Mammary epithelial cell (primary cell): ENCODE results near the gene HTRA3.

Source experiments
- EZH2 ChIP-seq: IDR thresholded peaks from 2 replicates; pipeline ENCODE4 v1.6.1; 2012; ENCODE audit warnings: low read length, inconsistent platforms, borderline replicate concordance
- TF ChIP-seq, protein P1 (sequence below), 2 donors: IDR thresholded peaks in 1 of 2; conservative IDR thresholded peaks in 1 of 2; 2 replicates each; pipeline ENCODE4 v1.5.1; 2011 to 2012; ENCODE audit warnings: inconsistent platforms in 2 of 2, low read length in 2 of 2, mild to moderate bottlenecking in 2 of 2, control low read depth in 1 of 2, low read depth in 1 of 2; ENCODE audit not compliant: insufficient read depth in 1 of 2; ENCODE audit errors: extremely low read depth in 1 of 2

DNA sequence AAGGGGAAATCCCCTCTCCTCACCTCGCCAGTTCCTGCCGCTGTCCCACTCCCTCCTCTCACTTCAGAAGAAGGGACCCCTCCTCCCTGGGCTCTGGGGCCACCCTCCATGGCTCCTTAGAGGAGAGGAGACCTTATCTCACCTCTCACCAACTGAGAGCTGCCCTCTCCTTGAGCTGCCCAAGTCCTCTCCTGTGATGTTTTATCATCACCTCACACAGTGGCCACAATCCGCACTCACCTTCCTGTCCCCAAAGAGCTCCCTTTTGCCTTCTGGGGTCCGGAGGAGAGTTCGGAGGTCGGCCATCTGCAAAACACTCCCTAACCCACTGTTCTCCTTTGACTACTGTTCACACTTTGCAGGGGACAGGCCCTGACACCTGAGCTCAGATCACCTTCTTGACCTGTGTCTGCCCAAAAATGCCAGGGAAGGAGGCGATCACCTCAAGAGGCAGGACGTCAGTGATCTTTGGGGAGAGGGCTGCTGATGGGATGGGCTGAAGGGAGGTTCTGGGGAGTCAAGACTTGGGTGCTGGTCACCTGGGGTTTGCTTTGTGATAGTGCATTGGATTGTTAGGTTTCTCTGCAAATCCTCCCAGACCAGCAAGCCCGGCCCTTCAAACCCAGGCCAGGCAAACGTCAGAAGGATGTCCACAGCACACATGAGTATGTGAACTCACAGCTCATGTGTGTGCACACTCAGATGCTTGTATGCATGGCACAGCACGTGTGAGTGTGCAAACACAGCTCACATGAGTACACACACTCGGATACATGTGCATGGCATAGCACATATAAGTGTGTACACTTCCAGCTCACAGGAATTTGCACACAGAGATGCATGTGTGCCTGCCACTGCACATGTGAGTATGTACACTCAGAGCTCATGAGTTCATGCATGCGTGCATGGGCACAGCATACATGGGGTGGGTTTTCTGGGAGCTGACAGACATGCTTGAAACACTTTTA lies 41.8 kb downstream of the HTRA3 start:
- TF ChIP-seq, protein P1, sequence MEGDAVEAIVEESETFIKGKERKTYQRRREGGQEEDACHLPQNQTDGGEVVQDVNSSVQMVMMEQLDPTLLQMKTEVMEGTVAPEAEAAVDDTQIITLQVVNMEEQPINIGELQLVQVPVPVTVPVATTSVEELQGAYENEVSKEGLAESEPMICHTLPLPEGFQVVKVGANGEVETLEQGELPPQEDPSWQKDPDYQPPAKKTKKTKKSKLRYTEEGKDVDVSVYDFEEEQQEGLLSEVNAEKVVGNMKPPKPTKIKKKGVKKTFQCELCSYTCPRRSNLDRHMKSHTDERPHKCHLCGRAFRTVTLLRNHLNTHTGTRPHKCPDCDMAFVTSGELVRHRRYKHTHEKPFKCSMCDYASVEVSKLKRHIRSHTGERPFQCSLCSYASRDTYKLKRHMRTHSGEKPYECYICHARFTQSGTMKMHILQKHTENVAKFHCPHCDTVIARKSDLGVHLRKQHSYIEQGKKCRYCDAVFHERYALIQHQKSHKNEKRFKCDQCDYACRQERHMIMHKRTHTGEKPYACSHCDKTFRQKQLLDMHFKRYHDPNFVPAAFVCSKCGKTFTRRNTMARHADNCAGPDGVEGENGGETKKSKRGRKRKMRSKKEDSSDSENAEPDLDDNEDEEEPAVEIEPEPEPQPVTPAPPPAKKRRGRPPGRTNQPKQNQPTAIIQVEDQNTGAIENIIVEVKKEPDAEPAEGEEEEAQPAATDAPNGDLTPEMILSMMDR (conservative IDR thresholded peaks at IDR 0.05 in 1 of 2, IDR thresholded peaks at IDR 0.05 in 1 of 2; ENCODE audit: extremely low read depth in 1 of 2, insufficient read depth in 1 of 2, low read depth in 1 of 2, low read length in 2 of 2) = no peak
- TF ChIP-seq EZH2 = no peak
